HCT116 (cell line): ENCODE measurements around the gene FLT4.

ENCODE experiments used
- CEBPB ChIP-seq: IDR thresholded peaks from 2 replicates; pipeline ENCODE4 v1.6.1; 2012; ENCODE audit warnings: low read depth
- CTCF ChIP-seq, 3 experiments: fragments of 200-600 bp in 1 of 3; sonication (generic) in 1 of 3; IDR thresholded peaks in 2 of 3; conservative IDR thresholded peaks in 1 of 3; 2 replicates each; pipeline ENCODE4 v1.5.1; 2012 to 2017; ENCODE audit warnings: low read depth in 2 of 3, low read length in 2 of 3, antibody characterized with exemption in 1 of 3, borderline replicate concordance in 1 of 3, control low read depth in 1 of 3, mild to moderate bottlenecking in 1 of 3, mixed read lengths in 1 of 3, mixed run types in 1 of 3, moderate library complexity in 1 of 3; ENCODE audit not compliant: insufficient read depth in 1 of 3
- EGR1 ChIP-seq: IDR thresholded peaks from 2 replicates; pipeline ENCODE4 v1.6.1; 2012; ENCODE audit warnings: low read depth
- POLR2AphosphoS5 ChIP-seq: IDR thresholded peaks from 2 replicates; pipeline ENCODE4 v1.6.1; 2011; ENCODE audit warnings: mild to moderate bottlenecking, low read depth, low read length, moderate library complexity
- RAD21 ChIP-seq: IDR thresholded peaks from 2 replicates; pipeline ENCODE4 v1.6.1; 2012; ENCODE audit warnings: low read depth, mild to moderate bottlenecking

GRCh38 chr5:180595381-180596114, 53.9 kb downstream of the FLT4 start:
- TF ChIP-seq CEBPB, result no peak
- no peak for TF ChIP-seq CTCF (IDR thresholded peaks at IDR 0.05 in 2 of 3, conservative IDR thresholded peaks at IDR 0.05 in 1 of 3; ENCODE audit: borderline replicate concordance in 1 of 3, insufficient read depth in 1 of 3, low read depth in 2 of 3, low read length in 2 of 3)
- no peak for TF ChIP-seq EGR1
- no peak for TF ChIP-seq POLR2AphosphoS5
- TF ChIP-seq RAD21, result no peak
